HEK293T (cell line): ENCODE results near the gene TMEM273.

Source experiments
- CTCF ChIA-PET: fragments of 350-600 bp; formaldehyde crosslinking; extraction: SDS; loops from one replicate; lab custom pipeline; 2021; ENCODE audit warnings: antibody characterized with exemption, inconsistent platforms; lab: Yijun Ruan, JAX
- POLR2A ChIA-PET: fragments of 350-600 bp; formaldehyde crosslinking; extraction: SDS; loops from one replicate; lab custom pipeline; 2020; ENCODE audit warnings: antibody characterized with exemption, inconsistent platforms; lab: Yijun Ruan, JAX
- DNase-seq: peaks from one replicate; pipeline ENCODE4 v3.0.0; 2012; ENCODE audit warnings: mixed read lengths; ENCODE audit errors: extremely low spot score
- ARNT ChIP-seq: fragments of 450-650 bp; IDR thresholded peaks from 2 replicates; pipeline ENCODE4 v1.6.1; 2017; ENCODE audit warnings: mild to moderate bottlenecking
- BHLHE40 ChIP-seq: fragments of 450-650 bp; IDR thresholded peaks from 2 replicates; pipeline ENCODE4 v1.6.1; 2016; ENCODE audit warnings: mild to moderate bottlenecking, moderate library complexity, borderline replicate concordance
- CTBP1 ChIP-seq: fragments of 450-650 bp; IDR thresholded peaks from 2 replicates; pipeline ENCODE4 v1.6.1; 2016; ENCODE audit warnings: borderline replicate concordance
- ELF4 ChIP-seq: fragments of 450-650 bp; IDR thresholded peaks from 2 replicates; pipeline ENCODE4 v1.6.1; 2017; ENCODE audit warnings: antibody characterized with exemption
- FOXA1 ChIP-seq: fragments of 450-650 bp; IDR thresholded peaks from 2 replicates; pipeline ENCODE4 v1.6.1; 2016; ENCODE audit warnings: mild to moderate bottlenecking
- FOXK2 ChIP-seq: fragments of 450-650 bp; IDR thresholded peaks from 2 replicates; pipeline ENCODE4 v1.6.1; 2016; ENCODE audit warnings: mild to moderate bottlenecking
- FOXM1 ChIP-seq: fragments of 450-650 bp; IDR thresholded peaks from 2 replicates; pipeline ENCODE4 v1.6.1; 2017; ENCODE audit warnings: mild to moderate bottlenecking, borderline replicate concordance
- HDGF ChIP-seq: fragments of 450-650 bp; IDR thresholded peaks from 2 replicates; pipeline ENCODE4 v1.6.1; 2017; ENCODE audit warnings: antibody characterized with exemption, borderline replicate concordance
- L3MBTL2 ChIP-seq: fragments of 450-650 bp; conservative IDR thresholded peaks from 2 replicates; pipeline ENCODE4 v1.6.1; 2016; ENCODE audit warnings: mild to moderate bottlenecking
- LEF1 ChIP-seq: fragments of 450-650 bp; IDR thresholded peaks from 2 replicates; pipeline ENCODE4 v1.6.1; 2017; ENCODE audit warnings: mild to moderate bottlenecking, borderline replicate concordance
- NFRKB ChIP-seq: fragments of 450-650 bp; IDR thresholded peaks from 2 replicates; pipeline ENCODE4 v1.6.1; 2016; ENCODE audit warnings: mild to moderate bottlenecking, moderate library complexity
- PKNOX1 ChIP-seq: fragments of 450-650 bp; IDR thresholded peaks from 2 replicates; pipeline ENCODE4 v1.6.1; 2016
- SP1 ChIP-seq: fragments of 450-650 bp; IDR thresholded peaks from 2 replicates; pipeline ENCODE4 v1.6.1; 2017
- SUZ12 ChIP-seq: fragments of 450-650 bp; IDR thresholded peaks from 2 replicates; pipeline ENCODE4 v1.6.1; 2016; ENCODE audit warnings: mild to moderate bottlenecking
- TARDBP ChIP-seq: fragments of 450-650 bp; IDR thresholded peaks from 2 replicates; pipeline ENCODE4 v1.6.1; 2016
- ZNF384 ChIP-seq: fragments of 450-650 bp; IDR thresholded peaks from 2 replicates; pipeline ENCODE4 v1.6.1; 2016

Gene TMEM273

GRCh38 chr10:49131507-49132361, 56.5 kb downstream of the TMEM273 start:
- ChIA-PET POLR2A (no interaction called here), CTCF (no interaction called here)
- DNase-seq, result no peak
- TF ChIP-seq SUZ12, result no peak
- TF ChIP-seq FOXA1, result no peak
- no peak for TF ChIP-seq NFRKB
- TF ChIP-seq LEF1, result no peak
- TF ChIP-seq PKNOX1, result no peak
- TF ChIP-seq ZNF384, result no peak
- no peak for TF ChIP-seq SP1
- TF ChIP-seq ARNT, result no peak
- no peak for TF ChIP-seq TARDBP
- no peak for TF ChIP-seq CTBP1
- TF ChIP-seq BHLHE40, result no peak
- no peak for TF ChIP-seq ELF4
- TF ChIP-seq HDGF, result no peak

- no peak for DNase-seq
- TF ChIP-seq SP1, result no peak
- no peak for TF ChIP-seq BHLHE40
- TF ChIP-seq TARDBP, result no peak
- TF ChIP-seq L3MBTL2, result no peak
- no peak for TF ChIP-seq PKNOX1
- POLR2A ChIA-PET, result no interaction called here
- CTCF ChIA-PET, result no interaction called here
These were observed 58.8 kb downstream of the TMEM273 start for GRCh38 chr10:49129376-49129775.

- TF ChIP-seq LEF1 (no peak), NFRKB (no peak), FOXK2 (no peak), PKNOX1 (no peak), HDGF (no peak), BHLHE40 (no peak), ELF4 (no peak), ARNT (no peak), FOXA1 (no peak), CTBP1 (no peak), TARDBP (no peak), SUZ12 (no peak), ZNF384 (no peak), L3MBTL2 (no peak)
- ChIA-PET CTCF (interaction anchor here (1.4 kb wide), 1 partner anchor 11 kb away, joined by 3 read pairs; no protein-coding TSS in a partner anchor), POLR2A (no interaction called here)
- DNase-seq, result no peak
These were observed 59.3 kb downstream of the TMEM273 start for GRCh38 chr10:49128854-49129253.

- CTCF ChIA-PET, result interaction anchor here (0.6 kb wide), 1 partner anchor 627 kb away, joined by 3 read pairs; no protein-coding TSS in a partner anchor
- DNase-seq, result no peak
- TF ChIP-seq ELF4, result no peak
- no peak for TF ChIP-seq FOXK2
- no peak for TF ChIP-seq ZNF384
- TF ChIP-seq L3MBTL2, result no peak
- no peak for TF ChIP-seq HDGF
- TF ChIP-seq ARNT, result no peak
- TF ChIP-seq PKNOX1, result no peak
- no peak for TF ChIP-seq SP1
- TF ChIP-seq FOXM1, result no peak
- TF ChIP-seq TARDBP, result no peak
- TF ChIP-seq BHLHE40, result no peak
- no peak for TF ChIP-seq LEF1
- no peak for TF ChIP-seq FOXA1
- TF ChIP-seq SUZ12, result no peak
- no peak for TF ChIP-seq NFRKB
- TF ChIP-seq CTBP1, result no peak
- POLR2A ChIA-PET, result no interaction called here
These were observed 63.9 kb downstream of the TMEM273 start for GRCh38 chr10:49123981-49124950.

GRCh38 chr10:49120911-49121310, 67.3 kb downstream of the TMEM273 start:
- ChIA-PET POLR2A (no interaction called here), CTCF (no interaction called here)
- TF ChIP-seq BHLHE40 (no peak), ELF4 (no peak), SP1 (no peak), ZNF384 (no peak), FOXK2 (no peak), ARNT (no peak), L3MBTL2 (no peak), NFRKB (no peak), LEF1 (no peak), CTBP1 (no peak), FOXA1 (no peak), PKNOX1 (no peak), SUZ12 (no peak), HDGF (no peak), FOXM1 (no peak), TARDBP (no peak)
- no peak for DNase-seq
